Neural cell (in vitro differentiated cells): Measurements from ENCODE around the gene SNRNP35. TPM values are rescaled to one million over a fixed set of nuclear protein-coding genes. Genes with fewer than 3 reads are reported as not detected.
"Not testable (repeated sequence)": the region's sequence is repeated elsewhere in the genome, so short reads cannot be mapped to it uniquely, and the experiment has no call there.

ENCODE experiments used
- H2AFZ ChIP-seq: fragments of 200-600, 300-800 bp; sonication (generic), shearing (Covaris generic); 2 replicates; pipeline ENCODE4 v1.6.0; 2014; ENCODE audit warnings: low read depth, mild to moderate bottlenecking, antibody characterized with exemption, low read length, moderate library complexity
- H3F3A ChIP-seq: fragments of 200-600 bp; shearing (Covaris generic); 2 replicates; pipeline ENCODE4 v1.6.1; 2016; ENCODE audit warnings: mild to moderate bottlenecking, moderate library complexity, mixed read lengths, antibody characterized with exemption, low read length; ENCODE audit not compliant: insufficient read depth, poor library complexity, severe bottlenecking
- H3K27ac ChIP-seq: fragments of 200-600, 300-800 bp; sonication (generic), shearing (Covaris generic); 2 replicates; pipeline ENCODE4 v1.5.1; 2014; ENCODE audit warnings: mild to moderate bottlenecking, low read length, moderate library complexity
- H3K27me3 ChIP-seq: fragments of 300-800, 200-600 bp; sonication (generic), shearing (Covaris generic); 2 replicates; pipeline ENCODE4 v1.6.0; 2014; ENCODE audit warnings: mild to moderate bottlenecking, low read depth, low read length, moderate library complexity; ENCODE audit not compliant: insufficient read depth
- H3K36me3 ChIP-seq: fragments of 300-800, 200-600 bp; sonication (generic), shearing (Covaris generic); 2 replicates; pipeline ENCODE4 v1.5.1; 2014; ENCODE audit warnings: mild to moderate bottlenecking, antibody characterized with exemption, low read length, moderate library complexity; ENCODE audit not compliant: insufficient read depth
- H3K4me2 ChIP-seq: fragments of 300-800, 200-600 bp; sonication (generic), shearing (Covaris generic); 2 replicates; pipeline ENCODE4 v1.6.0; 2014; ENCODE audit warnings: mild to moderate bottlenecking, low read length
- H3K4me3 ChIP-seq: fragments of 300-800, 200-600 bp; sonication (generic), shearing (Covaris generic); 2 replicates; pipeline ENCODE4 v1.5.1; 2014; ENCODE audit warnings: mild to moderate bottlenecking, low read length, moderate library complexity
- H3K79me2 ChIP-seq: fragments of 200-600 bp; shearing (Covaris generic); replicated peaks from 2 replicates; pipeline ENCODE4 v1.6.0; 2014; ENCODE audit warnings: mild to moderate bottlenecking, low read length, moderate library complexity; ENCODE audit not compliant: insufficient read depth
- H3K9ac ChIP-seq: fragments of 300-800, 200-600 bp; sonication (generic), shearing (Covaris generic); 2 replicates; pipeline ENCODE4 v1.6.1; 2016; ENCODE audit warnings: mild to moderate bottlenecking, low read length, mixed read lengths
- H3K9me2 ChIP-seq: fragments of 200-600 bp; shearing (Covaris generic); 2 replicates; pipeline ENCODE4 v1.6.1; 2016; ENCODE audit warnings: mild to moderate bottlenecking, low read length, mixed read lengths; ENCODE audit not compliant: insufficient read depth
- H3K9me3 ChIP-seq: fragments of 200-600, 300-800 bp; sonication (generic), shearing (Covaris generic); 2 replicates; pipeline ENCODE4 v1.6.1; 2016; ENCODE audit warnings: mild to moderate bottlenecking, mixed run types, low read length, moderate library complexity, mixed read lengths
- H4K20me1 ChIP-seq: fragments of 200-600 bp; shearing (Covaris generic); 2 replicates; pipeline ENCODE4 v1.6.1; 2016; ENCODE audit warnings: mild to moderate bottlenecking, mixed run types; ENCODE audit not compliant: insufficient read depth
- CTCF ChIP-seq: fragments of 450-650 bp; IDR thresholded peaks from 2 replicates; pipeline ENCODE4 v1.5.1; 2014; ENCODE audit warnings: antibody characterized with exemption, mild to moderate bottlenecking, moderate library complexity; ENCODE audit not compliant: poor library complexity, severe bottlenecking
- EP300 ChIP-seq: fragments of 450-650 bp; conservative IDR thresholded peaks from 2 replicates; pipeline ENCODE4 v1.6.1; 2014; ENCODE audit warnings: antibody characterized with exemption, mild to moderate bottlenecking, moderate library complexity; ENCODE audit not compliant: poor library complexity, severe bottlenecking
- EZH2 ChIP-seq: fragments of 200-600, 300-800 bp; shearing (Covaris generic), sonication (generic); IDR thresholded peaks from 2 replicates; pipeline ENCODE4 v1.6.1; 2014; ENCODE audit warnings: antibody characterized with exemption, low read length, borderline replicate concordance, mild to moderate bottlenecking; ENCODE audit not compliant: insufficient read depth, poor library complexity, severe bottlenecking
- MXI1 ChIP-seq: fragments of 450-650 bp; conservative IDR thresholded peaks from 2 replicates; pipeline ENCODE4 v1.6.1; 2014; ENCODE audit warnings: antibody characterized with exemption, mild to moderate bottlenecking; ENCODE audit not compliant: poor library complexity, severe bottlenecking
- POLR2AphosphoS5 ChIP-seq: IDR thresholded peaks from 2 replicates; pipeline ENCODE4 v1.6.1; 2012
- RAD21 ChIP-seq: fragments of 450-650 bp; conservative IDR thresholded peaks from 2 replicates; pipeline ENCODE4 v1.6.1; 2014; ENCODE audit warnings: antibody characterized with exemption, mild to moderate bottlenecking, moderate library complexity
- SMC3 ChIP-seq: fragments of 450-650 bp; conservative IDR thresholded peaks from 2 replicates; pipeline ENCODE4 v1.6.1; 2014; ENCODE audit warnings: antibody characterized with exemption, mild to moderate bottlenecking, moderate library complexity; ENCODE audit not compliant: poor library complexity
- TAF1 ChIP-seq: IDR thresholded peaks from 2 replicates; pipeline ENCODE4 v1.6.1; 2012; ENCODE audit warnings: low read depth
- polyA plus RNA-seq: library from polyadenylated mRNA; depleted of rRNA; stranded (reverse); fragments of >200 nt; gene quantifications from 2 replicates; pipeline ENCODE4 v1.2.3, GENCODE V29; 2014
- TF ChIP-seq, protein P1 (sequence below): IDR thresholded peaks from 2 replicates; pipeline ENCODE4 v1.6.1; 2012; ENCODE audit warnings: borderline replicate concordance

Gene SNRNP35
- polyA plus RNA-seq, 1 donor from 2014 or later = 22.7 TPM

GRCh38 chr12:123449856-123450255, 8.1 kb upstream of the SNRNP35 start:
- Histone ChIP-seq H3K27ac (no peak overlapping the region), H3F3A (no peaks in the 10 kb centered on the region), H3K4me3 (no peak overlapping the region)

GRCh38 chr12:123450636-123451035, 7.3 kb upstream of the SNRNP35 start:
- TF ChIP-seq EP300 = no peak
- no peak for TF ChIP-seq EZH2
- TF ChIP-seq, protein P1, sequence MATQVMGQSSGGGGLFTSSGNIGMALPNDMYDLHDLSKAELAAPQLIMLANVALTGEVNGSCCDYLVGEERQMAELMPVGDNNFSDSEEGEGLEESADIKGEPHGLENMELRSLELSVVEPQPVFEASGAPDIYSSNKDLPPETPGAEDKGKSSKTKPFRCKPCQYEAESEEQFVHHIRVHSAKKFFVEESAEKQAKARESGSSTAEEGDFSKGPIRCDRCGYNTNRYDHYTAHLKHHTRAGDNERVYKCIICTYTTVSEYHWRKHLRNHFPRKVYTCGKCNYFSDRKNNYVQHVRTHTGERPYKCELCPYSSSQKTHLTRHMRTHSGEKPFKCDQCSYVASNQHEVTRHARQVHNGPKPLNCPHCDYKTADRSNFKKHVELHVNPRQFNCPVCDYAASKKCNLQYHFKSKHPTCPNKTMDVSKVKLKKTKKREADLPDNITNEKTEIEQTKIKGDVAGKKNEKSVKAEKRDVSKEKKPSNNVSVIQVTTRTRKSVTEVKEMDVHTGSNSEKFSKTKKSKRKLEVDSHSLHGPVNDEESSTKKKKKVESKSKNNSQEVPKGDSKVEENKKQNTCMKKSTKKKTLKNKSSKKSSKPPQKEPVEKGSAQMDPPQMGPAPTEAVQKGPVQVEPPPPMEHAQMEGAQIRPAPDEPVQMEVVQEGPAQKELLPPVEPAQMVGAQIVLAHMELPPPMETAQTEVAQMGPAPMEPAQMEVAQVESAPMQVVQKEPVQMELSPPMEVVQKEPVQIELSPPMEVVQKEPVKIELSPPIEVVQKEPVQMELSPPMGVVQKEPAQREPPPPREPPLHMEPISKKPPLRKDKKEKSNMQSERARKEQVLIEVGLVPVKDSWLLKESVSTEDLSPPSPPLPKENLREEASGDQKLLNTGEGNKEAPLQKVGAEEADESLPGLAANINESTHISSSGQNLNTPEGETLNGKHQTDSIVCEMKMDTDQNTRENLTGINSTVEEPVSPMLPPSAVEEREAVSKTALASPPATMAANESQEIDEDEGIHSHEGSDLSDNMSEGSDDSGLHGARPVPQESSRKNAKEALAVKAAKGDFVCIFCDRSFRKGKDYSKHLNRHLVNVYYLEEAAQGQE = no peak
- TF ChIP-seq POLR2AphosphoS5 = no peak
- no peak for TF ChIP-seq TAF1
- no peak for TF ChIP-seq CTCF
- TF ChIP-seq SMC3 = no peak
- no peak for TF ChIP-seq RAD21
- TF ChIP-seq MXI1 = no peak
- H4K20me1 ChIP-seq = no peaks in the 10 kb centered on the region
- H3K9me2 ChIP-seq = no peaks in the 10 kb centered on the region
- no peak overlapping the region for H3K4me3 ChIP-seq
- H3K4me2 ChIP-seq = no peak overlapping the region
- H3K79me2 ChIP-seq = no peaks in the 10 kb centered on the region
- H2AFZ ChIP-seq = no peak overlapping the region
- no peaks in the 10 kb centered on the region for H3K9me3 ChIP-seq
- H3K36me3 ChIP-seq = no peaks in the 10 kb centered on the region
- no peak overlapping the region for H3K27ac ChIP-seq
- H3K9ac ChIP-seq = no peak overlapping the region
- H3K27me3 ChIP-seq = no peaks in the 10 kb centered on the region
- no peaks in the 10 kb centered on the region for H3F3A ChIP-seq

More at GRCh38 chr12:123449856-123450255, 8.1 kb upstream of the SNRNP35 start:
- H3K79me2 ChIP-seq = no peaks in the 10 kb centered on the region
- TF ChIP-seq POLR2AphosphoS5 = no peak
- no peak for TF ChIP-seq MXI1
- no peak for TF ChIP-seq CTCF
- TF ChIP-seq, protein P1 = no peak
- TF ChIP-seq SMC3 = no peak
- no peaks in the 10 kb centered on the region for H3K9me3 ChIP-seq
- H4K20me1 ChIP-seq = no peaks in the 10 kb centered on the region
- H3K27me3 ChIP-seq = no peaks in the 10 kb centered on the region
- H3K36me3 ChIP-seq = no peaks in the 10 kb centered on the region
- H2AFZ ChIP-seq = no peak overlapping the region
- H3K9me2 ChIP-seq = no peaks in the 10 kb centered on the region
- no peak overlapping the region for H3K9ac ChIP-seq
- no peak overlapping the region for H3K4me2 ChIP-seq

GRCh38 chr12:123452276-123452550, 5.7 kb upstream of the SNRNP35 start:
- not testable (repeated sequence) for H3K79me2 ChIP-seq

More at GRCh38 chr12:123452276-123452550, 5.7 kb upstream of the SNRNP35 start:
- H3F3A ChIP-seq, H3K9me3 ChIP-seq, H3K9ac ChIP-seq, H3K27me3 ChIP-seq, H3K9me2 ChIP-seq, H4K20me1 ChIP-seq, H3K36me3 ChIP-seq, H2AFZ ChIP-seq, H3K27ac ChIP-seq, H3K4me3 ChIP-seq, H3K4me2 ChIP-seq: not testable (repeated sequence)
